ENCODE data around the gene ARL4A. TPM values are rescaled to one million over a fixed set of nuclear protein-coding genes. Genes with fewer than 3 reads are reported as not detected.
"Not testable (repeated sequence)": the region's sequence is repeated elsewhere in the genome, so short reads cannot be mapped to it uniquely, and the experiment has no call there.

The ARL4A gene
- total RNA-seq, 1 donor from 2014 or later = 58.2 TPM

GRCh38 chr7:12689451-12689850, 2.0 kb downstream of the ARL4A start:
- Histone ChIP-seq H3K4me3 (peak overlapping the region; percentile 35 to 88), H3K9me3 (no peaks in the 10 kb centered on the region), H3K36me3 (no peaks in the 10 kb centered on the region), H3K4me1 (no peaks in the 10 kb centered on the region), H3K27ac (peak overlapping the region; percentile 8), H3K27me3 (no peaks in the 10 kb centered on the region)
- no peak for DNase-seq (ENCODE audit: extremely low spot score in 2 of 2)
- TF ChIP-seq POLR2AphosphoS5 (IDR thresholded peaks at IDR 0.05; ENCODE audit: insufficient read depth in 1 of 2, low read depth in 1 of 2) = no peak
- TF ChIP-seq CTCF (IDR thresholded peaks at IDR 0.05) = no peak
- no peak for TF ChIP-seq POLR2A (IDR thresholded peaks at IDR 0.05)
- intact Hi-C loops (cut with DNase I) = no loop called here

GRCh38 chr7:12690041-12690878, 2.8 kb downstream of the ARL4A start:
- intact Hi-C loops (cut with DNase I) = no loop called here
- Histone ChIP-seq H3K4me3 (peak overlapping the region in 1 of 2 donors; percentile 88), H3K4me1 (no peaks in the 10 kb centered on the region), H3K9me3 (no peaks in the 10 kb centered on the region), H3K36me3 (no peaks in the 10 kb centered on the region), H3K27ac (peak overlapping the region; percentile 8), H3K27me3 (no peaks in the 10 kb centered on the region)
- no peak for DNase-seq (ENCODE audit: extremely low spot score in 2 of 2)
- no peak for TF ChIP-seq CTCF (IDR thresholded peaks at IDR 0.05)
- TF ChIP-seq POLR2A (IDR thresholded peaks at IDR 0.05) = no peak
- TF ChIP-seq POLR2AphosphoS5 (IDR thresholded peaks at IDR 0.05; ENCODE audit: insufficient read depth in 1 of 2, low read depth in 1 of 2) = no peak

GRCh38 chr7:12691388-12691787, 4.0 kb downstream of the ARL4A start:
- H3K36me3 ChIP-seq; H3K27me3 ChIP-seq; intact Hi-C loops (cut with DNase I); DNase-seq (ENCODE audit: extremely low spot score in 2 of 2); H3K9me3 ChIP-seq; H3K27ac ChIP-seq; H3K4me1 ChIP-seq: not testable (repeated sequence)
- H3K4me3 ChIP-seq = peak overlapping the region in 1 of 2 donors; percentile 88

DNA sequence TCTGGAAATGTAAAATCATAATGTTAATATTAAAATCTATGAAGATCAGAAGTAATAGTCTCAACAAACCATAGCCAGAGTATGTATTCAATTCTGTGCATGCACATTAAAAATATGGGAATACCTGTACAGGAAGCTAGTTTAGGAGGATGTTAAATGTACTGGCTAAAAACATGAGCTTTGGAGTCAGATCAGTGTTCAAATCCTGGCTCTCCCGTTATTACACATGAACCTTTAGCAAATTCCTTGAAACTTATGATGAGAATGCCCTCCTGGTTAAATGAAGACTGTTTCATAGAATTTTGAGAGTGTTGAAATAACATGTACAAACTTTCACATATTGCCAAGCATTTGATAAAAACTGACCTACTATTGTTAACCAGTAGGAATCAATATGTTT, 4.6 kb downstream of the ARL4A start:
- intact Hi-C loops (cut with DNase I) = no loop called here
- H3K4me3 ChIP-seq = peak overlapping the region in 1 of 2 donors; percentile 88
- no peaks in the 10 kb centered on the region for H3K4me1 ChIP-seq

GRCh38 chr7:12692479-12693259, 5.2 kb downstream of the ARL4A start:
- H3K36me3 ChIP-seq = no peaks in the 10 kb centered on the region
- TF ChIP-seq POLR2A (IDR thresholded peaks at IDR 0.05) (no peak), CTCF (IDR thresholded peaks at IDR 0.05) (no peak), POLR2AphosphoS5 (IDR thresholded peaks at IDR 0.05; ENCODE audit: insufficient read depth in 1 of 2, low read depth in 1 of 2) (no peak)
- H3K9me3 ChIP-seq = no peaks in the 10 kb centered on the region
- H3K4me3 ChIP-seq = no peak overlapping the region
- H3K27ac ChIP-seq = no peak overlapping the region
- intact Hi-C loops (cut with DNase I) = no loop called here
- no peaks in the 10 kb centered on the region for H3K27me3 ChIP-seq
- DNase-seq (ENCODE audit: extremely low spot score in 2 of 2) = no peak
- H3K4me1 ChIP-seq = no peaks in the 10 kb centered on the region

More for the DNA sequence above, 4.6 kb downstream of the ARL4A start:
- Histone ChIP-seq H3K9me3 (no peaks in the 10 kb centered on the region), H3K27me3 (no peaks in the 10 kb centered on the region), H3K27ac (no peak overlapping the region), H3K36me3 (no peaks in the 10 kb centered on the region)
- DNase-seq (ENCODE audit: extremely low spot score in 2 of 2) = no peak
- TF ChIP-seq POLR2A (IDR thresholded peaks at IDR 0.05) (no peak), CTCF (IDR thresholded peaks at IDR 0.05) (no peak), POLR2AphosphoS5 (IDR thresholded peaks at IDR 0.05; ENCODE audit: insufficient read depth in 1 of 2, low read depth in 1 of 2) (no peak)

Data from vagina (tissue), 2 donors.